GM10266 (cell line): ENCODE measurements around the gene EPHB6.

Experiments used
- DNase-seq: peaks from one replicate; pipeline ENCODE4 v3.0.0; 2012; ENCODE audit errors: extremely low spot score
- TF ChIP-seq, protein P1 (sequence below): IDR thresholded peaks from 2 replicates; pipeline ENCODE4 v1.5.1; 2012; ENCODE audit warnings: mild to moderate bottlenecking, low read depth; ENCODE audit not compliant: control insufficient read depth, insufficient read depth; ENCODE audit errors: missing control alignments

Gene EPHB6

DNA sequence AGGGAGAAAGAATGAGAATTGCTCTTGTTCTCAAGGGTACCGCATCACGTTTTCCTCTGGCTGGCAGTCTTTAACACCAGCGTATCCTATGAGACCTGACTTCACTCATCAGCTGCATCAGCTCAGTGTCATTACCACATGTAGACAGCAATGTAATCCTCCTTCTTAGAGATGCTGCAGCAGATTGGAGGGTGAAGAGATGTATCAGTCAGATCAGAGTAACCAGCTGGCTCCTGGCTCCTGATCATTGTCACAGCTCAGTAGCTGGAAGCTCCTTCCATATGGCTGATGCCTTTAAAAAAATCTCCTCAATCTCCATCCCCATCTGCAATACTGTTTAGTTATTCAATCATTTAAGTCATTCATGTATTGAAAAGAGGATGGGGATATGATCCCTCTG, 39.7 kb upstream of the EPHB6 start:
- TF ChIP-seq, protein P1, sequence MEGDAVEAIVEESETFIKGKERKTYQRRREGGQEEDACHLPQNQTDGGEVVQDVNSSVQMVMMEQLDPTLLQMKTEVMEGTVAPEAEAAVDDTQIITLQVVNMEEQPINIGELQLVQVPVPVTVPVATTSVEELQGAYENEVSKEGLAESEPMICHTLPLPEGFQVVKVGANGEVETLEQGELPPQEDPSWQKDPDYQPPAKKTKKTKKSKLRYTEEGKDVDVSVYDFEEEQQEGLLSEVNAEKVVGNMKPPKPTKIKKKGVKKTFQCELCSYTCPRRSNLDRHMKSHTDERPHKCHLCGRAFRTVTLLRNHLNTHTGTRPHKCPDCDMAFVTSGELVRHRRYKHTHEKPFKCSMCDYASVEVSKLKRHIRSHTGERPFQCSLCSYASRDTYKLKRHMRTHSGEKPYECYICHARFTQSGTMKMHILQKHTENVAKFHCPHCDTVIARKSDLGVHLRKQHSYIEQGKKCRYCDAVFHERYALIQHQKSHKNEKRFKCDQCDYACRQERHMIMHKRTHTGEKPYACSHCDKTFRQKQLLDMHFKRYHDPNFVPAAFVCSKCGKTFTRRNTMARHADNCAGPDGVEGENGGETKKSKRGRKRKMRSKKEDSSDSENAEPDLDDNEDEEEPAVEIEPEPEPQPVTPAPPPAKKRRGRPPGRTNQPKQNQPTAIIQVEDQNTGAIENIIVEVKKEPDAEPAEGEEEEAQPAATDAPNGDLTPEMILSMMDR = no peak

DNA sequence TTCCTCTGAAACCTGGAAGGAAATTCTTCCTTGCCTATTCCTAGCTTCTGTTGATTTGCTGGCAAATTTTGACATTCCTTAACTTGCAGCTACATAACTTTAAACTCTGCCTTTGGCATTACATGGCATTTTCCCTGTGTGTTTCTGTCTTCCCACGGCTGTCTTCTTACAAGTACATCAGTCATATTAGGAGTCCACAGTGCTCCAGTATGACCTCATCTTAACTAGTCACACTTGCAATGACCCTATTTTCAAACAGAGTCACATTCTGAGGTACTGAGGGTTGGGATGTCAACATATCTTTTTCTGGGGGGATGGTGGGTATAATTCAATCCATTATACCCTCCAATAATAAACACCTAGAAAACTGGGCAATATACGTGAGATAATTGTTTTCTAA, 37.4 kb upstream of the EPHB6 start:
- DNase-seq = no peak
- TF ChIP-seq, protein P1 = no peak

More for the DNA sequence above, 39.7 kb upstream of the EPHB6 start:
- no peak for DNase-seq

DNA sequence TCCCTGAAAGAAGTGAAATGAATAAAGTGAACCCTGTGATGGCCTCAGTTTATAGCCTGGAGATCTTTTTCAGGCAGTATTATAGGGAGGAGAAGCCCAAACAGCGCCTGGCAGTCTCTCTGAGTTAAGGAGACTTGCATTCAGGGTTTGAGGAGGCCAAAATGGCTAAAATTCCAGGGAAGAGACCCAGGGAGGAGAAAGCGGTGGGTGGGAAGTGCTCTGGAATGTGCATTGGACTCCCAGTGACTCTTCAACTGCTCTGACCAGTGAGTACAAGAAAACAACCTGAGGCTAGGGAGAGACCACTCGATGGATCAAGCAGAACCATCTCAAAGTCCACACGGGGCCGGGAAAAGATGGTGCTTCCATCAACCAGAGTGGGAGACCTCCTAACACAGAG, 35.3 kb upstream of the EPHB6 start:
- no peak for DNase-seq
- TF ChIP-seq, protein P1 = no peak

DNA sequence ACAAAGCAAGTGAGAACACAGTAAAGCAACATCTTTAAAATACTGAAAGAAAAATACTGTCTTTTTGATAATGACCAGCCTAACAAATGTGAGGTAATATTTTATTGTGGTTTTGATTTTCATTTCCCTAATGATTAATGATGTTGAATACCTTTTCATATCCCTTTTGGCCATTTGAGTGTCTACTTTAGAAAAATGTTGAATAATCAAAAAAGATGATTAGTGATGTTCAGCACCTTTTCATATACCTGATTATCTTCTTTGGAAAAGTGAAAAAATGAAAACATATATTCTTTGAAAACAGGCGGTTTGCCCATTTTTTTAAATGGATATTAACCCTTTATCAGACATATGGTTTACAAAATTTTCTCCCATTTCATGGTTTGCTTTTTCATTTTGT, 32.2 kb upstream of the EPHB6 start:
- TF ChIP-seq, protein P1 = no peak
- no peak for DNase-seq

DNA sequence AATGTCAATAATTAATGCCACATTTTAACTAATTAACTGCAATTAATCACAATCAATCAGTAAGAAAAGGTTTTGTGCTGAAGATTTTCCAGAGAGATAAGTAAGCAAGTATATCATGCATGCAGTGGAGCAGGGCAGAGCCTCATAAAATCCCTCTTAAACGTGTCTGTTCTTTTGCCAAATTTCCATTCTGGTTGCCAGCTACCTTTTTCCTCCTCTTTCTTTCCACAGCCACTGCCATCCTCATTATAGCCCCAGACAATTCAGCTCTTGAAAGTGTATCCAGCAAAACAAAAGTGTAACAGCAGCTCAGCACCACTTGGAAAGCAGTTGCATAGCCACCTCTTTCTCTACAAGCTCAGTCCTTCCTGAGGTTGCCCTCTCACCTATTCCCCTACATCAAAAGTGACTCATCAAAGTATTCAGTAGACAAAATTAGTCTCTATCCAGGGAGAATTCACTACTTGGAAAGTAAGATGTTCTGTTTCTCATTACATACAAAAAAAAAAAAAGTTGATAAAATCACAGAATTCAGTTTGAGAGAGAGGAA, 26.9 kb upstream of the EPHB6 start:
- DNase-seq = no peak
- TF ChIP-seq, protein P1 = no peak

DNA sequence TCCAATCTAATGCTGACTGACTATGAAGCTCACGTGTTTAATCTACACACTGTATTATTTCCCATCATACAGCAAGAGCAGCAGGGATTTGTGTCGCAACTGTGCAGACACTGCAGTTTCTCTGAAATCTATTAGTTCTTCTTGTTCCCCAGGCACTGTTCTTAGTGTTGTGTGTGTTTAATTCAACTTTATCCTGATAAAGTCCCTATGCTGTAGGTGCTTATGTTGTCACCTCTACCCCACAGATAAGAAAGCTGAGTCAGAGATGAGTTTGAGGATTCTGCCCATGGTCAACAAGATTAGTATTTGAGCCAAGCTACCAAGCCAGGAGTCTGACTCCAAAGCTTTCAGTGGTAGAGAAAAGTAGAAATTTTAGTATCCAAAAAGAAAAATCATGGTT, 22.5 kb upstream of the EPHB6 start:
- no peak for DNase-seq
- TF ChIP-seq, protein P1 = no peak

DNA sequence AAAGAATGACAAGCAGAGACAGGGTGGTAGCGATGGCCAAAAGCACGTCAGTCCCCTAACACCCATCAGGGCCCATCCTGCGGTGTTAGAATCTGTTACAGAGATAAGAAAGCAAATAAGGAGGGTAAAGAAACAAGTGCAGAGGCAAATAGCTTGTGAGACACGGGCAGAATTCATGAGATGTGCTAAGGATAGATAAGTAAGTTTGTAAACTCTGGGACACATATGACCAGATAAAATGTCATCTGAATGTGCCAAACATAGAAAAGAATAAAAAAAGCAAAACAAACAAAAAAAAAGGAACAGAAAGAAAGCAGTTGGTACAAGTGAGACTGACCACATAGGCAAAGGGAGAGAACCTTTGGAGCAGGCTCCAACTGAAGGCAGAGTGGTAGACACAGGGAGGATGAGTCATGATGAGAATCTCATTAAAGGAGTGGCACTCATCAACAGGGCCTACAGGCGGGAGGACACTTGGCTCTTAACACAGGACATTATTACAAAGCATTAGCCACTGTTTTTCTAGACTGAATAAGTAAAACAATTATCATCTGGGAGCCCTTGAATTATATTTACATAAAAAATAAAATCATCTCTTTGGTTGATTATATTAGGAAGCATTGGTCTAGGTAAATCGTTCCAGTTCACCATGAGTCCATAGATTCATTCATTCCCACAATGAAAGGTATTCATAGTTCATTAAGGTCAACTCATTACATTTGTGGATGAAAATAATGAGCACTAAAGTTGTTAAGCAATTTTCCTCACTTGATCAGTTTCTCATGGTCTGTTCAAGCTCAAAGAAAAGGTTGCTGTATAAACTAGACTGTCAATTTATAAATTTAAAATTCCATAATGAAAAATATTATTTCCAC, 21.5 kb upstream of the EPHB6 start:
- TF ChIP-seq, protein P1 = no peak
- no peak for DNase-seq
